HCT116 (cell line): ENCODE measurements around the gene LRCH1. TPM values are rescaled to one million over a fixed set of nuclear protein-coding genes. Genes with fewer than 3 reads are reported as not detected.

Experiments used
- ATAC-seq: fragments of 200-7000 bp; cut with Tn5 transposase; 2 replicates; pipeline ENCODE4 v1.9.1; 2020; ENCODE audit warnings: mild to moderate bottlenecking, moderate library complexity
- BruUV-seq: library from RNA; stranded (reverse); fragments of 400-500 nt; replicated peaks from 2 replicates; lab custom pipeline; 2021; lab: Mats Ljungman, UMichigan
- CTCF ChIA-PET: fragments of 300-600 bp; sonication (Branson Sonifier 250); formaldehyde crosslinking; loops from one replicate; lab custom pipeline; 2021; ENCODE audit warnings: antibody characterized with exemption; lab: Charles Lee
- POLR2A ChIA-PET: fragments of 300-600, 350-600 bp; sonication (Branson Sonifier 250); formaldehyde crosslinking; loops from one replicate; lab custom pipeline; 2021; ENCODE audit warnings: antibody characterized with exemption; lab: Charles Lee
- RAD21 ChIA-PET, 2 experiments: fragments of 300-600 bp; sonication (Branson Sonifier 250); formaldehyde crosslinking; loops; one replicate each; lab custom pipeline; 2023; ENCODE audit warnings: low total read pairs in 2 of 2; ENCODE audit not compliant: uncharacterized antibody in 2 of 2, unreplicated experiment in 2 of 2, low non-redundant PET in 1 of 2; lab: Charles Lee
- DNase-seq: peaks from one replicate; pipeline ENCODE4 v3.0.0-alpha.2; 2010; ENCODE audit warnings: low read depth, low spot score
- H2AFZ ChIP-seq: fragments of 200-600 bp; shearing (Covaris generic), sonication (generic); 2 replicates; pipeline ENCODE4 v1.6.1; 2017; ENCODE audit warnings: low read depth, mixed run types, mixed read lengths, antibody characterized with exemption, low read length; ENCODE audit not compliant: poor library complexity, severe bottlenecking
- H3K27ac ChIP-seq: 2 replicates; pipeline ENCODE4 v1.5.1; 2012; ENCODE audit warnings: low read depth, low read length
- H3K27me3 ChIP-seq: fragments of 200-600 bp; sonication (generic); 2 replicates; pipeline ENCODE4 v1.6.1; 2016; ENCODE audit warnings: mixed run types, low read length, mixed read lengths; ENCODE audit not compliant: insufficient read depth
- H3K36me3 ChIP-seq, 2 experiments: fragments of 200-500 bp in 1 of 2; fragments of 200-600 bp in 1 of 2; sonication (Bioruptor generic) in 1 of 2; sonication (generic) in 1 of 2; 2 replicates each; pipeline versions ENCODE4 v1.5.1 to v1.6.1; 2014 to 2016; ENCODE audit warnings: low read length in 2 of 2, inconsistent platforms in 1 of 2, mixed read lengths in 1 of 2, mixed run types in 1 of 2; ENCODE audit not compliant: insufficient read depth in 2 of 2, control insufficient read depth in 1 of 2
- H3K4me1 ChIP-seq, 2 experiments: fragments of 200-600 bp in 1 of 2; sonication (generic) in 1 of 2; 2 replicates each; pipeline versions ENCODE4 v1.5.1 to v1.6.1; 2012 to 2017; ENCODE audit warnings: low read length in 2 of 2, inconsistent platforms in 1 of 2, mild to moderate bottlenecking in 1 of 2, mixed read lengths in 1 of 2, mixed run types in 1 of 2, moderate library complexity in 1 of 2; ENCODE audit not compliant: insufficient read depth in 2 of 2, control insufficient read depth in 1 of 2
- H3K4me2 ChIP-seq: fragments of 200-600 bp; sonication (generic); 2 replicates; pipeline ENCODE4 v1.6.1; 2017; ENCODE audit warnings: mixed run types, low read length, mixed read lengths
- H3K4me3 ChIP-seq, 2 experiments: fragments of 200-600 bp in 1 of 2; sonication (generic) in 1 of 2; replicated peaks in 1 of 2; 2 replicates each; pipeline ENCODE4 v1.5.1; 2011 to 2016; ENCODE audit warnings: low read length in 2 of 2, control low read depth in 1 of 2, low read depth in 1 of 2, mild to moderate bottlenecking in 1 of 2, mixed read lengths in 1 of 2, mixed run types in 1 of 2
- H3K79me2 ChIP-seq: fragments of 200-600 bp; sonication (generic); 2 replicates; pipeline ENCODE4 v1.6.1; 2017; ENCODE audit warnings: mild to moderate bottlenecking, mixed run types, low read length, moderate library complexity, mixed read lengths; ENCODE audit not compliant: insufficient read depth
- H3K9ac ChIP-seq: fragments of 200-600 bp; sonication (generic); 2 replicates; pipeline ENCODE4 v1.6.1; 2016; ENCODE audit warnings: low read length, mixed read lengths
- H3K9me2 ChIP-seq: fragments of 200-600 bp; sonication (generic), shearing (Covaris generic); 2 replicates; pipeline ENCODE4 v1.6.1; 2017; ENCODE audit warnings: mixed run types, mild to moderate bottlenecking, moderate library complexity; ENCODE audit not compliant: insufficient read depth
- H3K9me3 ChIP-seq, 2 experiments: fragments of 200-500 bp in 1 of 2; fragments of 200-600 bp in 1 of 2; sonication (Bioruptor generic) in 1 of 2; sonication (generic) in 1 of 2; 2 replicates each; pipeline ENCODE4 v1.6.1; 2014 to 2017; ENCODE audit warnings: low read length in 2 of 2, mixed read lengths in 2 of 2, inconsistent platforms in 1 of 2, low read depth in 1 of 2, mild to moderate bottlenecking in 1 of 2, mixed run types in 1 of 2, moderate library complexity in 1 of 2; ENCODE audit not compliant: control insufficient read depth in 1 of 2, insufficient read depth in 1 of 2
- H4K20me1 ChIP-seq: fragments of 200-600 bp; sonication (generic), shearing (Covaris generic); 2 replicates; pipeline ENCODE4 v1.6.1; 2017; ENCODE audit warnings: mixed run types, mild to moderate bottlenecking, moderate library complexity; ENCODE audit not compliant: insufficient read depth
- ATF3 ChIP-seq: IDR thresholded peaks from 2 replicates; pipeline ENCODE4 v1.6.1; 2012
- CBX3 ChIP-seq: IDR thresholded peaks from 2 replicates; pipeline ENCODE4 v1.6.1; 2012; ENCODE audit warnings: low read depth
- CTCF ChIP-seq, 3 experiments: fragments of 200-600 bp in 1 of 3; sonication (generic) in 1 of 3; IDR thresholded peaks in 2 of 3; conservative IDR thresholded peaks in 1 of 3; 2 replicates each; pipeline ENCODE4 v1.5.1; 2012 to 2017; ENCODE audit warnings: low read depth in 2 of 3, low read length in 2 of 3, antibody characterized with exemption in 1 of 3, borderline replicate concordance in 1 of 3, control low read depth in 1 of 3, mild to moderate bottlenecking in 1 of 3, mixed read lengths in 1 of 3, mixed run types in 1 of 3, moderate library complexity in 1 of 3; ENCODE audit not compliant: insufficient read depth in 1 of 3
- EGR1 ChIP-seq: IDR thresholded peaks from 2 replicates; pipeline ENCODE4 v1.6.1; 2012; ENCODE audit warnings: low read depth
- ELF1 ChIP-seq: IDR thresholded peaks from 2 replicates; pipeline ENCODE4 v1.6.1; 2012; ENCODE audit warnings: low read depth, borderline replicate concordance
- EZH2phosphoT487 ChIP-seq: fragments of 200-600 bp; IDR thresholded peaks from 2 replicates; pipeline ENCODE4 v1.6.1; 2018; ENCODE audit warnings: antibody characterized with exemption, borderline replicate concordance
- FOSL1 ChIP-seq: IDR thresholded peaks from 2 replicates; pipeline ENCODE4 v1.6.1; 2012; ENCODE audit warnings: low read depth
- JUND ChIP-seq: IDR thresholded peaks from 2 replicates; pipeline ENCODE4 v1.6.1; 2012
- MAX ChIP-seq: IDR thresholded peaks from 2 replicates; pipeline ENCODE4 v1.6.1; 2012
- RAD21 ChIP-seq: IDR thresholded peaks from 2 replicates; pipeline ENCODE4 v1.6.1; 2012; ENCODE audit warnings: low read depth, mild to moderate bottlenecking
- SIN3A ChIP-seq: IDR thresholded peaks from 2 replicates; pipeline ENCODE4 v1.6.1; 2012; ENCODE audit warnings: low read depth
- SP1 ChIP-seq: IDR thresholded peaks from 2 replicates; pipeline ENCODE4 v1.6.1; 2012; ENCODE audit warnings: low read depth
- SRF ChIP-seq: IDR thresholded peaks from 2 replicates; pipeline ENCODE4 v1.6.1; 2012; ENCODE audit warnings: low read depth
- TCF7L2 ChIP-seq: IDR thresholded peaks from 2 replicates; pipeline ENCODE4 v1.7.0; 2011; ENCODE audit warnings: borderline replicate concordance, inconsistent platforms; ENCODE audit not compliant: insufficient read depth, insufficient read length; ENCODE audit errors: extremely low read depth
- YY1 ChIP-seq: IDR thresholded peaks from 2 replicates; pipeline ENCODE4 v1.6.1; 2011; ENCODE audit warnings: low read length, low read depth, moderate library complexity, mild to moderate bottlenecking; ENCODE audit not compliant: insufficient replicate concordance; ENCODE audit errors: extremely low read depth
- ZFX ChIP-seq: fragments of 450-650 bp; IDR thresholded peaks from 2 replicates; pipeline ENCODE4 v1.6.1; 2017
- ZNF274 ChIP-seq: fragments of 200-500 bp; sonication (Bioruptor generic); IDR thresholded peaks from 2 replicates; pipeline ENCODE4 v1.6.1; 2014; ENCODE audit warnings: mild to moderate bottlenecking, low read depth, low read length, inconsistent platforms
- intact Hi-C: fragments of 100-400 bp; cut with micrococcal nuclease; formaldehyde crosslinking; loops from 2 replicates; pipeline ENCODE4 v1.10.0; 2022
- total RNA-seq: library from RNA; stranded (reverse); gene quantifications from one replicate; pipeline ENCODE4 v1.2.1, GENCODE V29; 2021; ENCODE audit not compliant: unreplicated experiment

The LRCH1 gene
- total RNA-seq, 1 experiment from 2014 or later, result 15.6 TPM

GRCh38 chr13:46683676-46684260, 130.8 kb downstream of the LRCH1 start:
- Histone ChIP-seq H3K27me3 (no peaks in the 10 kb centered on the region), H3K9ac (no peak overlapping the region), H3K79me2 (no peaks in the 10 kb centered on the region), H3K9me3 (no peaks in the 10 kb centered on the region)
- intact Hi-C loops, result no loop called here
- ChIA-PET CTCF (no interaction called here), POLR2A (no interaction called here)
- TF ChIP-seq RAD21 (no peak), SP1 (no peak), ZFX (no peak), FOSL1 (no peak)
- TF ChIP-seq, all 23 proteins: peak for 0
- Histone ChIP-seq H3K9me2 (no peaks in the 10 kb centered on the region), H2AFZ (no peak overlapping the region), H3K36me3 (no peaks in the 10 kb centered on the region), H4K20me1 (no peaks in the 10 kb centered on the region), H3K27ac (no peak overlapping the region), H3K4me1 (peaks cover 13 to 16% of the 10 kb centered on the region in 2 experiments), H3K4me2 (no peak overlapping the region), H3K4me3 (no peak overlapping the region)
- no TSS peak for BruUV-seq
- ATAC-seq, result no peak
- RAD21 ChIA-PET, result no interaction called here
- no peak for DNase-seq

- ATAC-seq (0 out of 2 replicates have a peak, but pooled peaks have one; percentile 34), DNase-seq (no peak)
- no peak overlapping the region for H2AFZ ChIP-seq
- BruUV-seq, result no TSS peak
- H3K36me3 ChIP-seq, result no peaks in the 10 kb centered on the region
- no peak overlapping the region for H3K4me2 ChIP-seq
- POLR2A ChIA-PET, result no interaction called here
- H3K4me3 ChIP-seq, result no peak overlapping the region
- no peaks in the 10 kb centered on the region for H3K9me3 ChIP-seq
- no peaks in the 10 kb centered on the region for H3K79me2 ChIP-seq
- RAD21 ChIA-PET, result no interaction called here
- no peak overlapping the region for H3K27ac ChIP-seq
- intact Hi-C loops, result no loop called here
- no peaks in the 10 kb centered on the region for H4K20me1 ChIP-seq
- H3K4me1 ChIP-seq, result peaks cover 13 to 16% of the 10 kb centered on the region in 2 experiments
- no peaks in the 10 kb centered on the region for H3K27me3 ChIP-seq
- CTCF ChIA-PET, result no interaction called here
- no peaks in the 10 kb centered on the region for H3K9me2 ChIP-seq
- H3K9ac ChIP-seq, result no peak overlapping the region
- TF ChIP-seq SRF (no peak), EZH2phosphoT487 (no peak), YY1 (no peak), EGR1 (no peak), ZNF274 (no peak), RAD21 (no peak), JUND (no peak), ELF1 (no peak), SP1 (no peak), TCF7L2 (no peak), SIN3A (no peak), ATF3 (no peak), MAX (no peak), FOSL1 (no peak), CTCF (IDR thresholded peaks at IDR 0.05 in 2 of 3, conservative IDR thresholded peaks at IDR 0.05 in 1 of 3; ENCODE audit: borderline replicate concordance in 1 of 3, insufficient read depth in 1 of 3, low read depth in 2 of 3, low read length in 2 of 3) (no peak), CBX3 (no peak)
These were observed 131.5 kb downstream of the LRCH1 start for GRCh38 chr13:46684287-46685001.
